ENCODE measurements around the gene ABCC3.

ABCC3 gene

GRCh38 chr17:50634224-50634914 is at the start of gene ABCC3:
TSS of gene ABCC3 (plus strand) at chr17:50634881. CDS start at chr17:50634937, 56 bp downstream.
- peak; percentile 78 for DNase-seq

- DNase-seq = no peak
Observed at GRCh38 chr17:50585346-50585745, 49.3 kb upstream of the ABCC3 start.

- no peak for DNase-seq
Observed at GRCh38 chr17:50585891-50586290, 48.8 kb upstream of the ABCC3 start.

GRCh38 chr17:50586421-50587247 is 48.0 kb upstream of the ABCC3 start:
- no peak for DNase-seq

GRCh38 chr17:50587571-50587970 is 47.1 kb upstream of the ABCC3 start:
- DNase-seq = no peak

- DNase-seq = no peak
Observed at GRCh38 chr17:50588391-50589049, 46.2 kb upstream of the ABCC3 start.

- DNase-seq = no peak
Observed at GRCh38 chr17:50589095-50589705, 45.5 kb upstream of the ABCC3 start.

- DNase-seq = no peak
Observed at GRCh38 chr17:50590946-50591737, 43.5 kb upstream of the ABCC3 start.

GRCh38 chr17:50593321-50593720 is 41.4 kb upstream of the ABCC3 start:
- DNase-seq = no peak

- DNase-seq = peak; percentile 19
Observed at GRCh38 chr17:50594128-50594823, 40.4 kb upstream of the ABCC3 start.

GRCh38 chr17:50594892-50595291 is 39.8 kb upstream of the ABCC3 start:
- no peak for DNase-seq

GRCh38 chr17:50596191-50597037 is 38.3 kb upstream of the ABCC3 start:
- peak; percentile 14 for DNase-seq

- no peak for DNase-seq
Observed at GRCh38 chr17:50598487-50598886, 36.2 kb upstream of the ABCC3 start.

GRCh38 chr17:50599606-50600005 is 35.1 kb upstream of the ABCC3 start:
- DNase-seq = no peak

- no peak for DNase-seq
Observed at GRCh38 chr17:50601823-50602375, 32.8 kb upstream of the ABCC3 start.

- DNase-seq = no peak
Observed at GRCh38 chr17:50602836-50603235, 31.8 kb upstream of the ABCC3 start.

- no peak for DNase-seq
Observed at GRCh38 chr17:50603340-50603739, 31.3 kb upstream of the ABCC3 start.

- no peak for DNase-seq
Observed at GRCh38 chr17:50604513-50604912, 30.2 kb upstream of the ABCC3 start.

- DNase-seq = no peak
Observed at GRCh38 chr17:50605429-50605828, 29.3 kb upstream of the ABCC3 start.

GRCh38 chr17:50607522-50608175 is 27.0 kb upstream of the ABCC3 start:
- DNase-seq = no peak

All from suppressor macrophage treated with lipopolysaccharide for 4 hours (primary cell).